OCI-LY1 (cell line): Measurements from ENCODE around the gene CDKN3.

Experiments used
- EZH2 ChIP-seq: fragments of 200-600 bp; sonication (generic), shearing (Covaris generic); IDR thresholded peaks from 2 replicates; pipeline ENCODE4 v1.8.0; 2017; ENCODE audit warnings: borderline replicate concordance, mixed run types, mild to moderate bottlenecking, antibody characterized with exemption, low read length, moderate library complexity, mixed read lengths
- TF ChIP-seq, protein P1 (sequence below): fragments of 200-600 bp; sonication (generic), shearing (Covaris generic); IDR thresholded peaks from 2 replicates; pipeline ENCODE4 v1.5.1; 2017; ENCODE audit warnings: mild to moderate bottlenecking, antibody characterized with exemption, low read length, moderate library complexity, mixed read lengths

DNA sequence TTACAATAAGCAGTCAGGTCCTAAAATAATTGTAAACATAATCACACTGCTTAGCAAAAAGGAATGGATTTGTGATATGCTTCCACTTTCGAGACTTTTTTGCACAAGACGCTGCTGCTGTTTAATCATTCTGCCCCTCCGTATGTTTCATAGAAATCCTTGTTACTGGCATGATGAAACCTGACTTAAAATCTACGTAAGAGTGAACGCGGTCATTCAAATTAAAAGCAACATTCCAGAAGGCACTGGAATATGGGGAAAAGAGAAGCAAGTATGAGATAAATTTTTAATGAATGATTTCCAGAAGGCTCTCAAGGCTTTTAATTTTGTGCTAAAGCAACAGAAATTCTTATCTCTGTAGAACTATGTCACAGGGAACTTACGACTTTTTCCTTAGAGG lies 43.2 kb downstream of the CDKN3 start:
- TF ChIP-seq, protein P1, sequence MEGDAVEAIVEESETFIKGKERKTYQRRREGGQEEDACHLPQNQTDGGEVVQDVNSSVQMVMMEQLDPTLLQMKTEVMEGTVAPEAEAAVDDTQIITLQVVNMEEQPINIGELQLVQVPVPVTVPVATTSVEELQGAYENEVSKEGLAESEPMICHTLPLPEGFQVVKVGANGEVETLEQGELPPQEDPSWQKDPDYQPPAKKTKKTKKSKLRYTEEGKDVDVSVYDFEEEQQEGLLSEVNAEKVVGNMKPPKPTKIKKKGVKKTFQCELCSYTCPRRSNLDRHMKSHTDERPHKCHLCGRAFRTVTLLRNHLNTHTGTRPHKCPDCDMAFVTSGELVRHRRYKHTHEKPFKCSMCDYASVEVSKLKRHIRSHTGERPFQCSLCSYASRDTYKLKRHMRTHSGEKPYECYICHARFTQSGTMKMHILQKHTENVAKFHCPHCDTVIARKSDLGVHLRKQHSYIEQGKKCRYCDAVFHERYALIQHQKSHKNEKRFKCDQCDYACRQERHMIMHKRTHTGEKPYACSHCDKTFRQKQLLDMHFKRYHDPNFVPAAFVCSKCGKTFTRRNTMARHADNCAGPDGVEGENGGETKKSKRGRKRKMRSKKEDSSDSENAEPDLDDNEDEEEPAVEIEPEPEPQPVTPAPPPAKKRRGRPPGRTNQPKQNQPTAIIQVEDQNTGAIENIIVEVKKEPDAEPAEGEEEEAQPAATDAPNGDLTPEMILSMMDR = no peak
- TF ChIP-seq EZH2 = no peak
